Measurements from ENCODE around the gene ZNF593.

The ZNF593 gene

GRCh38 chr1:26169669-26170471 lies at the start of gene ZNF593:
ZNF593 (plus strand) TSS chr1:26169908; CDS start chr1:26169984, 76 bp downstream.
- DNase-seq (ENCODE audit: insufficient read length, low spot score) (peak; percentile 100), FAIRE-seq (peak; percentile 95)

DNA sequence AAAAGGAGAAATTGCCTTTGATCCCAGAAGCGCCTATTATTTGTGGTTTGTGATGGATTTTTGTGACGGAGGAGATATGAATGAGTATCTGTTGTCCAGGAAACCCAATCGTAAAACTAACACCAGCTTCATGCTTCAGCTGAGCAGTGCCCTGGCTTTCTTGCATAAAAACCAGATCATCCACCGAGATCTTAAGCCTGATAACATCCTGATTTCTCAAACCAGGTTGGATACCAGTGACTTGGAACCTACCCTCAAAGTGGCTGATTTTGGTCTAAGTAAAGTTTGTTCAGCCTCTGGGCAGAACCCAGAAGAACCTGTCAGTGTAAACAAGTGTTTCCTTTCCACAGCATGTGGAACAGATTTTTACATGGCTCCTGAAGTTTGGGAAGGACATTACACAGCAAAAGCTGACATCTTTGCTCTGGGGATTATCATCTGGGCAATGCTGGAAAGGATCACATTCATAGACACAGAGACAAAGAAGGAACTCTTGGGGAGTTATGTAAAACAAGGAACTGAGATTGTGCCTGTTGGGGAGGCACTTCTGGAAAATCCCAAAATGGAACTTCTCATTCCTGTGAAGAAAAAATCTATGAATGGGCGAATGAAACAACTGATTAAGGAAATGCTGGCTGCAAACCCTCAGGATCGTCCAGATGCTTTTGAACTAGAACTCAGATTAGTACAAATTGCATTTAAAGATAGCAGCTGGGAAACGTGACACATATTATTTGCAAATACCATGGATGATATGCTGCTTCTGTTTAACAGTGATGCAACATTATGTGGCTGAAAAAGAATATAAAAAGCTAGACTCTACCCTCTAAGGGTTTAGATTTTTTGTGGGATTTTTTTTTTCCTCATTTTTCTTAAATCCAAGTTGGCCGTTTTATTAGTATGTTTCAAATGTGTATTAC lies 47.6 kb upstream of the ZNF593 start:
- DNase-seq (ENCODE audit: insufficient read length, low spot score) (no peak), FAIRE-seq (peak; percentile 85)

- DNase-seq (ENCODE audit: insufficient read length, low spot score) (no peak), FAIRE-seq (peak; percentile 4)
Observed at GRCh38 chr1:26122988-26123973, 46.4 kb upstream of the ZNF593 start.

- no peak for DNase-seq (ENCODE audit: insufficient read length, low spot score)
- FAIRE-seq = peak; percentile 72
Observed at GRCh38 chr1:26124418-26125331, 45.0 kb upstream of the ZNF593 start.

- no peak for FAIRE-seq
- DNase-seq (ENCODE audit: insufficient read length, low spot score) = no peak
Observed at GRCh38 chr1:26125382-26125781, 44.3 kb upstream of the ZNF593 start.

DNA sequence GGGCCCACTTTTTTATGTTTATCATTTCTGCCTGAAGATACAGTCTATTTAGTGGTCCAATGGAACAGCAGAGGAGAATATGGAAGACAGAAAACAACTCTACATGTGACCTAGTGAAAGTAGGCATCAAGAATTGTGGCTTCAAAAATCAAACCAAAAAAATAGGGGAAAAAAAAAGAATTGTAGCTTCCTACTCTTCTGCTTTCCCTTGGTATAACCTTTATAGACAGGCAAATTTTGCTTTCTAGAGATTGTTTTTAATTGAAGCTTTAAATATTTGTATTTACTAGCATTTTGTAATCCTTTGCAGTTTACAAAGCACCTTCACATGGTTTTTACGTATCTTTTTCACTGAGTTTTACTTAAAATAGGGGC lies 43.8 kb upstream of the ZNF593 start:
- FAIRE-seq (no peak), DNase-seq (ENCODE audit: insufficient read length, low spot score) (no peak)

GRCh38 chr1:26126321-26127084 lies 43.2 kb upstream of the ZNF593 start:
- peak; percentile 44 for DNase-seq (ENCODE audit: insufficient read length, low spot score)
- peak; percentile 82 for FAIRE-seq

- no peak for FAIRE-seq
Observed at GRCh38 chr1:26127235-26128163, 42.2 kb upstream of the ZNF593 start.

DNA sequence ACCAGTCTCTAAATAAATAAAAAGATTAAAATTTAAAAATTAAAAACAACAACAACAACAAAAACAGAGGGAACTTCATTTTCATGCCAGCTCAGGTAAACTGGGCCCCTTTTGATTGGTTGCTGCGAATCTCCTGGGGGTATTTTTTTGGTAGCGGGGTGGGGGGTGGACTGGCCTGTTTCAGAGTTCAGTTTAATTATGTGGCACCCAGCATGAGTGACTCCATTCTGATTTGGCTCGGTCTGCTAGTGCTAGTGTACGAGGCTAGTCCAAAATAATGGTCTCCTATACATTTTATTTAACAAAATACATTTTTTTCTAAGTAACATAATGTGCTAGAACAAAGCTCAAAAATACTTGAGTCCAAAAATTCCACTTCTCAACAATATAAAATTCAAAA lies 39.9 kb upstream of the ZNF593 start:
- DNase-seq (ENCODE audit: insufficient read length, low spot score) (no peak), FAIRE-seq (no peak)

More at GRCh38 chr1:26127235-26128163, 42.2 kb upstream of the ZNF593 start:
- DNase-seq (ENCODE audit: insufficient read length, low spot score) = no peak

DNA sequence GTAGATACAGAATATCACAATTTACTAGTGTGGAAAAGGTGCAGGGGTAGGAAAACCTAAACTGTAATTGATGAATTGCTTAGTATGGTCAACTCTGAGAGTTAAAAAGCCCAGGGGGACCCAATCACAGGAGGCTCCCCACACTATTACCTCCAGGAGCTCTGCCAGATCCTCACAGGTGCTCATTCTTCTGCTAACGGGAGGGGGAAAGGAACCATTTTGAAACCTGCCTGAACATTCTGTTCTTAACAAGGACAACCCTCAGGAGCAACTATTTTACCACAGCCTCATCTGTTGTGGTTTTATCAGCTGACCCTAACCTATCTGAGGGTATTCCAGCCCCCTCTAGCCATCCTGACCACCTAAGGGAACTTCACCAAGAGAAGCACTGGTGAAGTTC lies 39.0 kb upstream of the ZNF593 start:
- no peak for DNase-seq (ENCODE audit: insufficient read length, low spot score)

DNA sequence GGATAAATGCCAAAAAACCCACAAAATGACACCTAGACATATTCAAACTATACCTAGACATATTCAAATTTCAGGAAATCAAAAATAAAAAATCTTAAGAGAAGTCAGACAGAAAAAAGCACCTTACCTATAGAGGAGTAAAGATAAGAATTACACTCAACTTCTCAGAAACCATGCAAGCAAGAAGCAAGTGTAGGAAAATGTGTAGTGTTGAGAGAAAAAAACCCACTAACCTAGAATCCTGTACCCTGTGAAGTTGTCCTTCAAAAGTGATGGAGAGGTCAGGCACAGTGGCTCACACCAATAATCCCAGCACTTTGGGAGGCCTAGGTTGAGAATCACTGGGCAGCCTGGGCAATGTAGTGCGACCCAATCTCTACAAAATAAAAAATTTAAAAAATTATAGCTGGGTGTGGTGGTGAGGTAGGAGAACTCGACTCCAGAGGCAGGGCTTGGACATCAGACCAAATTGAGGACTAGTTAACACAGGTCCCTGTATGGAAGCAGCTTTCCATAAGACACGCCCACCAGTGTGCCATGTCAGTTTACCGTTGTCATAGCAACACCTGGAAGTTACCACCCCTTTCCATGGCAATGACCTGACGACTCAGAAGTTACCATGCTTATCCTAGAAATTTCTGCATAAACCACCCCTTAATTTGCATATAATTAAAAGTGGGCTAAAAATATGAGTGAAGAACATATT lies 37.4 kb upstream of the ZNF593 start:
- DNase-seq (ENCODE audit: insufficient read length, low spot score) (no peak), FAIRE-seq (no peak)

More for the DNA sequence above, 39.0 kb upstream of the ZNF593 start:
- no peak for FAIRE-seq

GRCh38 chr1:26132834-26133167 lies 36.9 kb upstream of the ZNF593 start:
- FAIRE-seq (no peak), DNase-seq (ENCODE audit: insufficient read length, low spot score) (no peak)

DNA sequence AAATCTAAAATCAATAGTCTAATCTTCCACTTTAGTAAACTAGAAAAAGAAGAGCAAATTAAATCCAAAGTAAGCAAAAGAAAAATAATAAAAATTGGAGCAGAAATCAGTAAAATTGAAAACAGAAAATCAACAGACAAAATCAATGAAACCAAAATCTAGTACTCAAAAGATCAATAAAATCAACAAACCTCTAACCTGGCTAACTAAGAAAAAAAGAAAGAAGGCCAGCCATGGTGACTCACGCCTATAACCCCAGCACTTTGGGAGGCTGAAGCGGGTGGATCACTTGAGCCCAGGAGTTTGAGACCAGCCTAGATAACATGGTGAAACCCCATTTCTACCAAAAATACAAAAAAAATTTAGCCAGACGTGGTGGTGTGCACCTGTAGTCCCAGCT lies 35.2 kb upstream of the ZNF593 start:
- FAIRE-seq (no peak), DNase-seq (ENCODE audit: insufficient read length, low spot score) (no peak)

DNA sequence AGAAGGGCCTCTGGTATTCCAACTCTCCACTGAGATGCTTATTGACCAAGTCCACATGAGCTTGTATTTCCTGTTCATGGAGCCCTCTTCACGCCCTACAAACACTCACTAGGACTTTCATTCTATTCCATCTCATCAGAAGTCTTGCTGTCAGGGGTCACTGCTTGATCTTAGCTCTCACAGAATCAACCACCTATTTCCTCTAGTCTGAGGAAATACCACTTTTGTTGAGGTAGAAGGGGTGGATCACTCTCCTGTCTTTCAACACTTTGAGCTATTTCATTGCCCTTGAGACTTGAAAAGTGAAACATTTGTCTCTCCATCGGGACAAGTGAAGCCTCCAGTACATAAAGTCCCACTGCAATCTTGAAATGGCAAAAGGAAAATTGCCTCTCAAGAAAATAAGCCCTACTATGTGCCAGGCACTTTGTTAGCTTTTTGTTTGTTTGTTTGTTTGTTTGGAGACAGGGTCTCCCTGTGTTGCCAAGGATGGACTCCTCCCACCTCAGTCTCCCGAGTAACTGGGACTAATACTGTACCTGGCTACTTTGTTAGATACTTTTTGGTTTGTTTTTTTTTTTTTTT lies 30.6 kb upstream of the ZNF593 start:
- FAIRE-seq = no peak

DNA sequence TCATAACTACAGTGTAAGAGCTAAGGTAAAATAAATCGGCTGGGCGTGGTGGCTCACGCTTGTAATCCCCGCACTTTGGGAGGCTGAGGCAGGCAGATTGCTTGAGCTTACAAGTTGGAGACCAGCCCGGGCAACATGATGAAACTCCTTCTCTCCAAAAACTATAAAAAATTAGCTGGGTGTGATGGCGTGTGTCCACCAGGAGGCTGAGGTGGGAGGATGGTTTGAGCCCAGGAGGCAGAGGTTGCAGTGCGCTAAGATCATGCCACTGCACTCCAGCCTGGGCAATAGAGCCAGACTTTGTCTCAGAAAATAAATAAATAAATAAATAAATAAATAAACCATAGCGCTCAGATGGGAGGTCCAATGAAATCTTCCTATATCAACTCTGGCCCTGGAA lies 27.5 kb upstream of the ZNF593 start:
- FAIRE-seq = no peak

More for the DNA sequence above, 30.6 kb upstream of the ZNF593 start:
- DNase-seq (ENCODE audit: insufficient read length, low spot score) = no peak

GRCh38 chr1:26145041-26145959 lies 24.4 kb upstream of the ZNF593 start:
- peak; percentile 65 for DNase-seq (ENCODE audit: insufficient read length, low spot score)
- FAIRE-seq = peak; percentile 98

More for the DNA sequence above, 27.5 kb upstream of the ZNF593 start:
- no peak for DNase-seq (ENCODE audit: insufficient read length, low spot score)

Data from GM19239 (cell line).